ENCODE measurements around the gene ADGRL3.

Gene ADGRL3

GRCh38 chr4:61571761-61572559 lies 371.8 kb downstream of the ADGRL3 start:
- no peaks in the 10 kb centered on the region for H3K36me3 ChIP-seq (ENCODE audit: insufficient read depth, low read length)
- H3K4me1 ChIP-seq (ENCODE audit: insufficient read depth, low read length): no peaks in the 10 kb centered on the region
- H3K4me3 ChIP-seq (ENCODE audit: low read depth in 1 of 2, low read length in 2 of 2): no peak overlapping the region
- H3K27ac ChIP-seq (ENCODE audit: low read depth, low read length): no peak overlapping the region
- H3K27me3 ChIP-seq (ENCODE audit: control insufficient read depth in 1 of 2, insufficient read depth in 2 of 2, low read length in 2 of 2): no peaks in the 10 kb centered on the region
- no peaks in the 10 kb centered on the region for H3K9me3 ChIP-seq (ENCODE audit: low read length)
- H3K9ac ChIP-seq (ENCODE audit: low read length): no peak overlapping the region

- Histone ChIP-seq H3K9me3 (ENCODE audit: low read length) (no peaks in the 10 kb centered on the region), H3K27me3 (ENCODE audit: control insufficient read depth in 1 of 2, insufficient read depth in 2 of 2, low read length in 2 of 2) (no peaks in the 10 kb centered on the region), H3K4me1 (ENCODE audit: insufficient read depth, low read length) (no peaks in the 10 kb centered on the region), H3K36me3 (ENCODE audit: insufficient read depth, low read length) (no peaks in the 10 kb centered on the region), H3K27ac (ENCODE audit: low read depth, low read length) (no peak overlapping the region), H3K9ac (ENCODE audit: low read length) (no peak overlapping the region), H3K4me3 (ENCODE audit: low read depth in 1 of 2, low read length in 2 of 2) (no peak overlapping the region)
Measured at GRCh38 chr4:61575796-61576195, 375.7 kb downstream of the ADGRL3 start.

GRCh38 chr4:61579786-61580185 lies 379.7 kb downstream of the ADGRL3 start:
- no peak overlapping the region for H3K4me3 ChIP-seq (ENCODE audit: low read depth in 1 of 2, low read length in 2 of 2)
- H3K9ac ChIP-seq (ENCODE audit: low read length): no peak overlapping the region
- no peaks in the 10 kb centered on the region for H3K36me3 ChIP-seq (ENCODE audit: insufficient read depth, low read length)
- H3K27ac ChIP-seq (ENCODE audit: low read depth, low read length): no peak overlapping the region
- H3K4me1 ChIP-seq (ENCODE audit: insufficient read depth, low read length): no peaks in the 10 kb centered on the region
- no peaks in the 10 kb centered on the region for H3K9me3 ChIP-seq (ENCODE audit: low read length)
- H3K27me3 ChIP-seq (ENCODE audit: control insufficient read depth in 1 of 2, insufficient read depth in 2 of 2, low read length in 2 of 2): no peaks in the 10 kb centered on the region

GRCh38 chr4:61580721-61581377 lies 380.7 kb downstream of the ADGRL3 start:
- H3K36me3 ChIP-seq (ENCODE audit: insufficient read depth, low read length): no peaks in the 10 kb centered on the region
- H3K9ac ChIP-seq (ENCODE audit: low read length): no peak overlapping the region
- no peaks in the 10 kb centered on the region for H3K9me3 ChIP-seq (ENCODE audit: low read length)
- no peak overlapping the region for H3K27ac ChIP-seq (ENCODE audit: low read depth, low read length)
- H3K4me1 ChIP-seq (ENCODE audit: insufficient read depth, low read length): no peaks in the 10 kb centered on the region
- H3K4me3 ChIP-seq (ENCODE audit: low read depth in 1 of 2, low read length in 2 of 2): no peak overlapping the region
- no peaks in the 10 kb centered on the region for H3K27me3 ChIP-seq (ENCODE audit: control insufficient read depth in 1 of 2, insufficient read depth in 2 of 2, low read length in 2 of 2)

GRCh38 chr4:61583696-61584095 lies 383.6 kb downstream of the ADGRL3 start:
- H3K4me1 ChIP-seq (ENCODE audit: insufficient read depth, low read length): no peaks in the 10 kb centered on the region
- H3K36me3 ChIP-seq (ENCODE audit: insufficient read depth, low read length): no peaks in the 10 kb centered on the region
- no peak overlapping the region for H3K9ac ChIP-seq (ENCODE audit: low read length)
- no peak overlapping the region for H3K27ac ChIP-seq (ENCODE audit: low read depth, low read length)
- H3K4me3 ChIP-seq (ENCODE audit: low read depth in 1 of 2, low read length in 2 of 2): no peak overlapping the region
- H3K27me3 ChIP-seq (ENCODE audit: control insufficient read depth in 1 of 2, insufficient read depth in 2 of 2, low read length in 2 of 2): no peaks in the 10 kb centered on the region
- H3K9me3 ChIP-seq (ENCODE audit: low read length): no peaks in the 10 kb centered on the region

GRCh38 chr4:61588621-61589402 lies 388.7 kb downstream of the ADGRL3 start:
- H3K9ac ChIP-seq (ENCODE audit: low read length): no peak overlapping the region
- no peaks in the 10 kb centered on the region for H3K36me3 ChIP-seq (ENCODE audit: insufficient read depth, low read length)
- no peaks in the 10 kb centered on the region for H3K27me3 ChIP-seq (ENCODE audit: control insufficient read depth in 1 of 2, insufficient read depth in 2 of 2, low read length in 2 of 2)
- H3K4me1 ChIP-seq (ENCODE audit: insufficient read depth, low read length): no peaks in the 10 kb centered on the region
- no peak overlapping the region for H3K4me3 ChIP-seq (ENCODE audit: low read depth in 1 of 2, low read length in 2 of 2)
- H3K9me3 ChIP-seq (ENCODE audit: low read length): no peaks in the 10 kb centered on the region
- no peak overlapping the region for H3K27ac ChIP-seq (ENCODE audit: low read depth, low read length)

- Histone ChIP-seq H3K27me3 (ENCODE audit: control insufficient read depth in 1 of 2, insufficient read depth in 2 of 2, low read length in 2 of 2) (no peaks in the 10 kb centered on the region), H3K4me3 (ENCODE audit: low read depth in 1 of 2, low read length in 2 of 2) (no peak overlapping the region), H3K9ac (ENCODE audit: low read length) (no peak overlapping the region), H3K4me1 (ENCODE audit: insufficient read depth, low read length) (no peaks in the 10 kb centered on the region), H3K36me3 (ENCODE audit: insufficient read depth, low read length) (no peaks in the 10 kb centered on the region), H3K27ac (ENCODE audit: low read depth, low read length) (no peak overlapping the region), H3K9me3 (ENCODE audit: low read length) (no peaks in the 10 kb centered on the region)
Measured at GRCh38 chr4:61590881-61591280, 390.8 kb downstream of the ADGRL3 start.

GRCh38 chr4:61596606-61597340 lies 396.6 kb downstream of the ADGRL3 start:
- Histone ChIP-seq H3K36me3 (ENCODE audit: insufficient read depth, low read length) (no peaks in the 10 kb centered on the region), H3K27me3 (ENCODE audit: control insufficient read depth in 1 of 2, insufficient read depth in 2 of 2, low read length in 2 of 2) (no peaks in the 10 kb centered on the region), H3K9ac (ENCODE audit: low read length) (no peak overlapping the region), H3K9me3 (ENCODE audit: low read length) (no peaks in the 10 kb centered on the region), H3K4me1 (ENCODE audit: insufficient read depth, low read length) (no peaks in the 10 kb centered on the region), H3K27ac (ENCODE audit: low read depth, low read length) (no peak overlapping the region), H3K4me3 (ENCODE audit: low read depth in 1 of 2, low read length in 2 of 2) (no peak overlapping the region)

- H3K27ac ChIP-seq (ENCODE audit: low read depth, low read length): no peak overlapping the region
- H3K4me1 ChIP-seq (ENCODE audit: insufficient read depth, low read length): no peaks in the 10 kb centered on the region
- H3K36me3 ChIP-seq (ENCODE audit: insufficient read depth, low read length): no peaks in the 10 kb centered on the region
- no peak overlapping the region for H3K4me3 ChIP-seq (ENCODE audit: low read depth in 1 of 2, low read length in 2 of 2)
- no peaks in the 10 kb centered on the region for H3K27me3 ChIP-seq (ENCODE audit: control insufficient read depth in 1 of 2, insufficient read depth in 2 of 2, low read length in 2 of 2)
- H3K9me3 ChIP-seq (ENCODE audit: low read length): no peaks in the 10 kb centered on the region
- H3K9ac ChIP-seq (ENCODE audit: low read length): no peak overlapping the region
Measured at GRCh38 chr4:61603086-61603485, 403.0 kb downstream of the ADGRL3 start.

- no peaks in the 10 kb centered on the region for H3K36me3 ChIP-seq (ENCODE audit: insufficient read depth, low read length)
- no peaks in the 10 kb centered on the region for H3K4me1 ChIP-seq (ENCODE audit: insufficient read depth, low read length)
- no peaks in the 10 kb centered on the region for H3K27me3 ChIP-seq (ENCODE audit: control insufficient read depth in 1 of 2, insufficient read depth in 2 of 2, low read length in 2 of 2)
- H3K27ac ChIP-seq (ENCODE audit: low read depth, low read length): no peak overlapping the region
- H3K9me3 ChIP-seq (ENCODE audit: low read length): no peaks in the 10 kb centered on the region
- no peak overlapping the region for H3K9ac ChIP-seq (ENCODE audit: low read length)
- H3K4me3 ChIP-seq (ENCODE audit: low read depth in 1 of 2, low read length in 2 of 2): no peak overlapping the region
Measured at GRCh38 chr4:61604054-61604453, 403.9 kb downstream of the ADGRL3 start.

GRCh38 chr4:61605984-61606383 lies 405.9 kb downstream of the ADGRL3 start:
- H3K9ac ChIP-seq (ENCODE audit: low read length): no peak overlapping the region
- H3K4me3 ChIP-seq (ENCODE audit: low read depth in 1 of 2, low read length in 2 of 2): no peak overlapping the region
- no peak overlapping the region for H3K27ac ChIP-seq (ENCODE audit: low read depth, low read length)
- H3K36me3 ChIP-seq (ENCODE audit: insufficient read depth, low read length): no peaks in the 10 kb centered on the region
- no peaks in the 10 kb centered on the region for H3K9me3 ChIP-seq (ENCODE audit: low read length)
- no peaks in the 10 kb centered on the region for H3K4me1 ChIP-seq (ENCODE audit: insufficient read depth, low read length)
- no peaks in the 10 kb centered on the region for H3K27me3 ChIP-seq (ENCODE audit: control insufficient read depth in 1 of 2, insufficient read depth in 2 of 2, low read length in 2 of 2)

Data from muscle layer of colon (tissue), 2 donors.